SIG-M5 (cell line): ENCODE results near the gene P2RX1.
"Not testable (repeated sequence)": the region's sequence is repeated elsewhere in the genome, so short reads cannot be mapped to it uniquely, and the experiment has no call there.

Source experiments
- DNase-seq: peaks from one replicate; lab custom pipeline; 2025; lab: John Stamatoyannopoulos, UW

The P2RX1 gene

GRCh38 chr17:3857261-3858105 lies 58.8 kb downstream of the P2RX1 start:
- DNase-seq = no peak

GRCh38 chr17:3854204-3854603 lies 62.1 kb downstream of the P2RX1 start:
- not testable (repeated sequence) for DNase-seq

GRCh38 chr17:3852561-3852960 lies 63.7 kb downstream of the P2RX1 start:
- no peak for DNase-seq

- DNase-seq = no peak
Observed at GRCh38 chr17:3851461-3852100, 64.7 kb downstream of the P2RX1 start.

GRCh38 chr17:3848229-3848835 lies 67.9 kb downstream of the P2RX1 start:
- DNase-seq = no peak

- DNase-seq = no peak
Observed at GRCh38 chr17:3847165-3847670, 69.0 kb downstream of the P2RX1 start.
